Measurements from ENCODE around the gene GADD45B.
A peak's percentile ranks its signal among the peaks of the same experiment; 100 is the strongest.
"Not testable (repeated sequence)": the region's sequence is repeated elsewhere in the genome, so short reads cannot be mapped to it uniquely, and the experiment has no call there.

Gene GADD45B

DNA sequence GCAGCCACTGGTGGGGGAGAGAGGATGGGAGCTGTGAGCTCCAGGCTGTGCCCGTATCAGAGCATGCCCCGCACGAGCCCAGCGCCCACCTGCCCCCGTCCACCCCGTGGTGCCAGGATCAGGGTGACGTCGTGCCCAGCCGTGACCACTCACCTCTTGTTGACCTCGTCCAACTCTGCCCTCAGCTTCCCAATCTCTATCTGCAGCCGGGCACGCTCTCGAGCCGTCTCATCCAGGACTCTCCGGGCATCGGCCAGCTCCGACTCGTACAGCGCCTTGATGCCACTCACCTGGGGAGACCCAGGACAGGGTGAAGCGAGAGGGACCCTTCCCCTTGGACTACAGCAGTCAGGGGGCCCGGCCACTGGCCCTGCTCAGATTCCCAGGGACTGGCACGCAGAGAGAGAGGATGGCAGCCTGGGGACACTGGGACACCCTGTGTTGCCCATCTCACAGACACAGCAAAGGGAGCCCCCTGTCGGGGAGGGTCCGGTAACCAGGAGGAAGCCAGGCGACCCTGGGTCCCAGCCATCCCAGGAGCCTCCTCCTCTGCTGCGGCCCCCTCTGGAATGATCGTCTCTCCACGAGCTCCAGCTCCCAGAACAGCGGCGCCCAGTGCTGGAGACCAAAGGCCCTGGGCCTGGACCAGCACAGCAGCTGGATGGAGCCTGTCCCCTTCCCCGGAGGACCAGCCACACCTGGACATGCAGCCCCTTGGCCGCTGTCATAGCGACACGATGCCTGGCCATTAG lies 31.5 kb upstream of the GADD45B start:
- DNase-seq (ENCODE audit: low spot score), result no peak

- no peak for DNase-seq (ENCODE audit: low spot score)
Measured at GRCh38 chr19:2446381-2446780, 29.5 kb upstream of the GADD45B start.

- DNase-seq (ENCODE audit: low spot score), result no peak
Measured at GRCh38 chr19:2449019-2449418, 26.9 kb upstream of the GADD45B start.

DNA sequence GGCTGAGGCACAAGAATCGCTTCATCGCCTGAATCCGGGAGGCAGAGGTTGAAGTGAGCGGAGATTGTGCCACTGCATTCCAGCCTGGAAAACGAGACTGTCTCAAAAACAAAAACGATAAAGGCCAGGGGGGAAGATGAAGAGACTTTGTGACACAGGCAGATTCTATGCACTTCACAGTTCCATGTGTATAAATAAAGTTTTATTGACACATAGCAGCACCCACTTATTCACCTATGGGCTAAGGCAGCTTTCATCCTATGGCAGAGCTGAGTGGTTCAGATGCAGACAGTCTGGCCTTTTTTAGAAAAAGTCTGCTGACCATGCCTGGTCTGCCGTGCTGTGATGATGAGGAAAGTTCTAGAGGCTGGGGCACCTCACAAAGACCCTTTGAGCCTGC lies 24.8 kb upstream of the GADD45B start:
- no peak for DNase-seq (ENCODE audit: low spot score)

DNA sequence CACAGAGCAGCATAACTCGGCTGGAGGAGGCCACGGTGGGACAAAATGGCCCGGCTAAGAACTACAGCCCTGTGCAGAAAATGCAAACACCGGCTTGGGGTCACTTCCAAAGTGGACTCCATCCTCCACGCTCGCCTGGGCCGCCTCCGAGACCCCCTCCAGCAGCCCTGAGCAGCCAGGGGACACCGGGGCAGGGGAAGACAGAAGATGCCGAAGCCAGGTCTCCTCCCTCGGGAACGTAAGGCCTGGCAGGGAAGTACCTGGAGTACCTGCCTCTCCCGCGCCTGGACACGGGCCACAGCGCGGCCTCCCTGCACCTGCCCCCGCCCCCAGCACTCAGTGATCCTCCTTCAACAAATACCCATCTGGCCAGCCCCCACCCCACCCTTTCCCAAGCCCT lies 24.2 kb upstream of the GADD45B start:
- DNase-seq (ENCODE audit: low spot score), result no peak

GRCh38 chr19:2453431-2454025 lies 22.4 kb upstream of the GADD45B start:
- no peak for DNase-seq (ENCODE audit: low spot score)

DNA sequence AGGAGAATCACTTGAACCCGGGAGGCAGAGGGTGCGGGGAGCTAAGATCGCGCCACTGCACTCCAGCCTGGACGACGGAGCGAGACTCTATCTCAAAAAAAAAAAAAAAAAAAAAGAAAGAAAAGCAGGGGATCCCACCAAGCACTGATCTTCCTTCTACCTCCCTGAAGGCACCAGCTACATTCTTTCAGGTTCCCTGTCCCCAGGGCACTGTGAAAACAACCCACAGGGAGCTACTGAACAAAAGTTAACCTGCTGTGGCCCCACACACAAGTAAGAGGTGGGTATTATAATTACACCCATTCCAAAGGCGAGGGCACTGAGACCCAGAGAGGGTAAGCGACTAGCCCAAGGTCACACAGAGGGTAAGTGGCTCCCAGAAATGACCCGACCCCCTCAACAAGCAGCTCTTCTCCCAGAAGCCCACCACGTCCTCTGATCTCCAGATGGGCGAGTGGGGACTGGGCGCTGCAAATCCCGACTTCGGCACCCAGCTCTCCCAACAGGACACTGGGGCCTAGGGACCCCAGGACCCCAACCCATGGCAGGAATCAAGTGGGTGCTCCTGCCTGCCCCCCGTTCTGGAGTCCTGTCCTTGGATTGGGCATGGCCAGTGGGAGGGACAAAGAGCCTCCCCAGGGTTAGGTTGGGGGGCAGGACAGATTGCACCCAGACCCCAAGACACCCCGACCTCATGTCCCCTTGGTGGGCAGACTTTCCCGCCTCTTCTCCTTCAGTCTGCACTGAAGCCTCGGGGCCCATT lies 21.5 kb upstream of the GADD45B start:
- DNase-seq (ENCODE audit: low spot score), result no peak

- no peak for DNase-seq (ENCODE audit: low spot score)
Measured at GRCh38 chr19:2454962-2455850, 20.7 kb upstream of the GADD45B start.

DNA sequence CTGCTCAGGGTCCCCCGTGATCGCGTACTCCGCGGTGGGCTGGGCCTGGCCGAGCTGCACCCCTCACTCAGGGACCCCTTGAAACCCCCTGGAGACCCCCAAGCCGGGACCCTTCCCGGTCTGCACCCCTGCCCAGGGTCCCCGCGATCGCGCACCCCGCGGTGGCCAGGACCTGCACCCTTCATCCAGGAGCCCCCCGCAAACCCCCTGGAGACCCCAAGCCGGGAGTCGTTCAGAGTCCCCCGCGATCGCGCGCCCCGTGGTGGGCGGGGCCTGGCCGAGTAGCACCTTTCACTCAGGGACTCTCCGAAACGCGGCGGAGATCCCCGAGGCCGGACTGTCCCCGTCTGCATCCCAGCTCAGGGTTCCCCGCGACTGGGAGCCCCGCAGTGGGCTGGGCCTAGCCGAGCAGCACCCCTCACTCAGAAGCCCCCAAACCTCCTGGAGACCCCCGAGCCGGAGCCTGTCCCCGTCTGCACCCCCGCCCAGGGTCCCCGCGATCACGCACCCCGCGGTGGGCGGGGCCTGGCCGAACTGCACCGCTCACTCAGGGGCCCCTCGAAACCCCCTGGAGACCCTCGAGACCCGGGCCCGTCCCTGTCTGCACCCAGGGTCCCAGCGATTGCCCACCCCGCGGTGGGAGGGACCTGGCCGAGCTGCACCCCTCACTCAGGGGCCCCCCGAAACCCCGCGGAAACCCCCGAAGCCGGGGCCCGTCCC lies 19.9 kb upstream of the GADD45B start:
- peak; percentile 26 for DNase-seq (ENCODE audit: low spot score)

DNA sequence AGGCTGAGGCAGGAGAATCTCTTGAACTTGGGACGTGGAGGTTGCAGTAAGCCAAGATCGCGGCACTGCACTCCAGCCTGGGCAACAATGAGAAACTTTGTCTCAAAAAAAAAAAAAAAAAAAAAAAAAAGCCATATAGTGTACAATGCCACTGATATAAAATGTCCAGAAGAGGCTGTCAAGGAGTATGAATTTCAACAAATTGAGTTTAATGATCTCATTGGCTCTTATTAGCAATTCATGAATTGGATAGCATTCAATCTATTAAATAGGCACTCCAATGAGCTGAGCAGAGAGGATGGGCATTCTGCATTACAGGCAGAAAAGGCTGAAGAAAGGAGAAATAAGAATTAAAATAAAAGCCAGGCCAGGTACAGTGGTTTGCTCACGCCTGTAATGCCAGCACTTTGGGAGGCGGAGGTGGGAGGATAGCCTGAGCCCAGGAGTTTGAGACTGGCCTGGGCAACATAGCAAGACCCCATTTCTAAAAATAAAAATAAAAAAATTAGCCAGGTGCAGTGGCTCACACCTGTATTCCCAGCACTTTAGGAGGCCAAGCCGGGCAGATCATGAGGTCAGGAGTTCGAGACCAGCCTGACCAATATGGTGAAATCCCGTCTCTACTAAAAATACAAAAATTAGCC lies 18.4 kb upstream of the GADD45B start:
- no peak for DNase-seq (ENCODE audit: low spot score)

DNA sequence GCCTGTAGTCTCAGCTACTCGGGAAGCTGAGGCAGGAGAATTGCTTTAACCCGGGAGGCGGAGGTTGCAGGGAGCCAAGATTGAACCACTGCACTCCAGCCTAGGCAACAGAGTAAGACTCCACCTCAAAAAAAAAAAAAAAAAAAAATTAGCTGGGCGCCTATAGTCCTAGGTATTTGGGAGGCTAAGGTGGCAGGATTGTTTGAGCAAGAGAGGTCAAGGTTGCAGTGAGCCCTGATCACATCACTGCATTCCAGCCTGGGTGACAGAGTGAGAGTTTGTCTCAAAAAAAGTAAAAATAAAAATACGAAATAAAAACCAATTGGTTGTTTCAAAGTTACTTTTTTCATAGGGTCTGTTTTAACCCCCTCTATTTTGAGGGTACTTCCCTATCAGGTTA lies 17.9 kb upstream of the GADD45B start:
- no peak for DNase-seq (ENCODE audit: low spot score)

GRCh38 chr19:2458776-2459175 lies 17.2 kb upstream of the GADD45B start:
- not testable (repeated sequence) for DNase-seq (ENCODE audit: low spot score)

- no peak for DNase-seq (ENCODE audit: low spot score)
Measured at GRCh38 chr19:2460245-2460644, 15.7 kb upstream of the GADD45B start.

DNA sequence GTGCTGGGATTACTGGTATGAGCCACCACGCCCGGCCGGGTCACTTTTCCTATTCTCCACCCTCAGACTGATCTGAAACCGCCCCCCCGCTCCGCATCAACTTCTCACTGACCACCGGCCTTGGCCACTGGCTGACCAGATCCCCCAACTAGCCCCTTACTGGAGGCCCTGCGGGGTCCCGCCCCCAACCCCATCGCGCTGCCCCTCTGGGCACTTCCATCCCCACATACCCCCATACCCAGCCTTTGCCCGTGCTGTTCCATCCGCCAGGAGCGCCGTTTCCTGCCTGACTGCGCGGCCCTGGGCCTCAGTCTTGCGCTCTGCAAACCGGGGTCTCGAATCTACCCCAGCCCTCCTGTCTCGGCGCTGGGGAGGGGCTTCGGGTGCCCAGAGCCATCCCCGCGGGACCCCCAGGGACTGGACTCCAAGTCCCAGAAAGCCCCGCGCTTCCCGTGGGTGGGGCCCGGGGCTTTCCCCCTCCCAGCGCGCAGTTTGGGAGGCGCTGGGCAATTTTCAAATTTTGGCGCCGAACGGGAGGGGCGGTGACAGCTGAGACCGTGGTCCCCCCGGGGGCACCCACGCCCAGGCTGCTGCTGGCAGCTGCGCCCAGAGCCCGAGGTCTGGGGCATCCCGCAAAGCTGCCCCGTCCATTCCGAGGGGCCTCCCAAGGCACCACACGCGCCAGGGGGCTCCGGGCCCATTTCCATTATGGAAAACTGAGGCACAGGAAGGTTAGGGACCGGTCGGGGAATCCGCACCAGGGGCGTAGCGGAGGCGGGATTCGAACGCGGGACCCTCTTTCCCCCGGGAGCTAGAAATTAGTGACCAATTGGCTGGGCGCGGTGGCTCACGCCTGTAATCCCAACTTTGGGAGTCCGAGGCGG lies 13.9 kb upstream of the GADD45B start:
- no peak for DNase-seq (ENCODE audit: low spot score)

DNA sequence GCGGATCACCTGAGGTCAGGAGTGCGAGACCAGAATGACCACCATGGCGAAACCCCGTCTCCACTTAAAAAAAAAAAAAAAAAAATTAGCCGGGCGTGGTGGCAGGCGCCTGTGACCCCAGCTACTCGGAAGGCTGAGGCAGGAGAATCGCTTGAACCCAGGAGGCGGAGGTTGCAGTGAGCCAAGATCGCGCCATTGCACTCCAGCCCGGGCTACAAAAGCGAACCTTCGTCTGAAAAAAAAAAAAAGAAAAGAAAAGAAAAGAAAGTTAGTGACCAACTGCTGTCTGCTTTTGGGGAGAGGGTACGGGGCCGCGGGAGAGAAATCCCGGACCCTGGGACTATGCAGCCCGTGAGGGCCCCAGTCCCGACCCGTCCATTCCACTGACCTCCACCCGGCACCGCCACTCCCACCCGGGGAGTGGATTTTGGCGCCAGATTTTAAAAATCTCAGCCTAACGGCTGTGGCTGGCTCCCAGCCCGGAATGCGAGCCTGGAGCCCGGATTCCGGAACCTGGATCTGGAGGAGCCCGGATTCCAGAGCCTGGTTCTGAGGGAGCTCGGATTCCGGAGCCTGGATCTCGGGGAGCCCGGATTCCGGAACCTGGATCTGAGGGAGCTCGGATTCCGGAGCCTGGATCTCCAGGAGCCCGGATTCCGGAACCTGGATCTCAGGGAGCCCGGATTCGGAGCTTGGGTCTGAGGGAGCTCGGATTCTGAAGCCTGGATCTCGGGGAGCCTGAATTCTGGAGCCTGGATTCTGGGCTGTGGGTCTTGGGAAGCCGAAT lies 13.1 kb upstream of the GADD45B start:
- no peak for DNase-seq (ENCODE audit: low spot score)

DNA sequence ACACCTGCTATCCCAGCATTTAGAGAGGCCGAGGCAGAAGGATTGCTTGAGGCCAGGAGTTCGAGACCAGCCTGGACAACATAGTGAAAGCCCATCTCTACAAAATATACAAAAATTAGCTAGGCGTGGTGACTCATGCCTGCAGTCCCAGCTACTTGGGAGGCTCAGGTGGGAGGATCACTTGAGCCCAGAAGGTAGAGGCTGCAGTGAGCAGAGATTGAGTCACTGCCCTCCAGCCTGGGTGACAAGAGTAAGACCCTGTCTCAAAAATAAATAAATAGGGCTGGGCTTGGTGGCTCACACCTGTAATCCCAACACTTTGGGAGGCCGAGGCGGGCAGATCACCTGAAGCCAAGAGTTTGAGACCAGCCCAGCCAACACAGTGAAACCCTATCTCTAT lies 12.2 kb upstream of the GADD45B start:
- not testable (repeated sequence) for DNase-seq (ENCODE audit: low spot score)

- DNase-seq (ENCODE audit: low spot score), result no peak
Measured at GRCh38 chr19:2464389-2464788, 11.5 kb upstream of the GADD45B start.

- DNase-seq (ENCODE audit: low spot score), result no peak
Measured at GRCh38 chr19:2468596-2468995, 7.3 kb upstream of the GADD45B start.
